ENCODE results near the gene MPIG6B. TPM values are rescaled to one million over a fixed set of nuclear protein-coding genes. Genes with fewer than 3 reads are reported as not detected.

The MPIG6B gene
- total and polyA plus RNA-seq, 11 donors, result 0.17 to 1.00 (median 0.34) TPM; not detected in 2

- Histone ChIP-seq H3K4me1 (peaks cover 0 to 46% (median 20%) of the 10 kb centered on the region in 12 donors), H3K4me3 (no peak overlapping the region), H3K36me3 (peaks cover 0 to 38% (median 25%) of the 10 kb centered on the region in 9 donors), H3K27me3 (no peaks in the 10 kb centered on the region), H3K27ac (peak overlapping the region in 1 of 12 donors; percentile 98), H3K9me3 (no peaks in the 10 kb centered on the region)
- no peak for TF ChIP-seq CTCF (IDR thresholded peaks at IDR 0.05)
- TF ChIP-seq POLR2A (IDR thresholded peaks at IDR 0.05), result no peak
- no peak for DNase-seq
- no peak for ATAC-seq
- intact Hi-C loops (cut with DNase I), result loop anchor here in 6 of 10 donors (5.0 kb wide), 4 partner anchors 37 to 107 kb away; partner anchors contain the start of genes LY6G5C (in 3 of the 6) and SAPCD1 (in 1 of the 6)
- WGBS, 4 donors, result 84 to 88% (median 87%) methylated on average over 12 of the region's 12 CpGs
Observed at GRCh38 chr6:31725502-31726350, 2.6 kb downstream of the MPIG6B start.

GRCh38 chr6:31727034-31727716 lies 4.0 kb downstream of the MPIG6B start:
- H3K36me3 ChIP-seq, result peaks cover 0 to 52% (median 39%) of the 10 kb centered on the region in 9 donors
- no peaks in the 10 kb centered on the region for H3K9me3 ChIP-seq
- H3K27ac ChIP-seq, result peak overlapping the region in 8 of 12 donors; percentile 33 to 99 (median 97)
- peaks cover 0 to 61% (median 22%) of the 10 kb centered on the region in 12 donors for H3K4me1 ChIP-seq
- intact Hi-C loops (cut with DNase I), result loop anchor here in 6 of 10 donors (5.0 kb wide), 4 partner anchors 35 to 105 kb away; partner anchors contain the start of genes LY6G5C (in 3 of the 6) and SAPCD1 (in 1 of the 6)
- WGBS, 4 donors, result 73 to 79% (median 75%) methylated on average over 7 of the region's 7 CpGs
- no peak for TF ChIP-seq CTCF (IDR thresholded peaks at IDR 0.05)
- no peak for TF ChIP-seq POLR2A (IDR thresholded peaks at IDR 0.05)
- no peaks in the 10 kb centered on the region for H3K27me3 ChIP-seq
- DNase-seq (peak in 4 of 5 donors; percentile 36 to 56 (median 47)), ATAC-seq (peak in 1 of 4 donors; percentile 7)
- H3K4me3 ChIP-seq, result peak overlapping the region in 3 of 12 donors; percentile 67 to 79 (median 76)

GRCh38 chr6:31727717-31728671 lies 4.8 kb downstream of the MPIG6B start:
- peak overlapping the region in 11 of 12 donors; percentile 63 to 95 (median 77) for H3K4me3 ChIP-seq
- no peak for ATAC-seq
- peaks cover 3 to 60% (median 48%) of the 10 kb centered on the region in 9 donors for H3K36me3 ChIP-seq
- no peaks in the 10 kb centered on the region for H3K9me3 ChIP-seq
- intact Hi-C loops (cut with DNase I), result loop anchor here in 7 of 10 donors (2.0 to 5.0 kb wide), 5 partner anchors 25 to 104 kb away; partner anchors contain the start of genes LY6G5C (in 3 of the 7), ABHD16A (in 2 of the 7) and SAPCD1 (in 1 of the 7)
- peak overlapping the region in 11 of 12 donors; percentile 37 to 99 (median 97) for H3K27ac ChIP-seq
- 70 to 82% (median 73%) methylated on average over 39 to 41 of the region's 41 CpGs for WGBS, 4 donors
- H3K4me1 ChIP-seq, result peaks cover 0 to 69% (median 23%) of the 10 kb centered on the region in 12 donors
- DNase-seq, result peak in 1 of 5 donors; percentile 68
- TF ChIP-seq POLR2A (IDR thresholded peaks at IDR 0.05) (no peak), CTCF (IDR thresholded peaks at IDR 0.05) (no peak)
- no peaks in the 10 kb centered on the region for H3K27me3 ChIP-seq

Data from heart left ventricle (tissue), 16 donors.